GM18507 (cell line): ENCODE results near the gene PIGP.
A peak's percentile ranks its signal among the peaks of the same experiment; 100 is the strongest.
"Not testable (repeated sequence)": the region's sequence is repeated elsewhere in the genome, so short reads cannot be mapped to it uniquely, and the experiment has no call there.

Experiments used
- DNase-seq: peaks from one replicate; pipeline ENCODE4 v3.0.0; 2011; ENCODE audit warnings: low read depth; ENCODE audit not compliant: insufficient read length; ENCODE audit errors: extremely low spot score
- FAIRE-seq: peaks from 2 replicates; lab custom pipeline; 2011; peaks lifted over from hg19 to GRCh38; lab: Jason Lieb, UNC

Gene PIGP

GRCh38 chr21:37049741-37050140 lies 23.1 kb downstream of the PIGP start:
- DNase-seq, result not testable (repeated sequence)

GRCh38 chr21:37047079-37047478 lies 25.8 kb downstream of the PIGP start:
- DNase-seq, result no peak
- FAIRE-seq, result no peak

More at GRCh38 chr21:37049741-37050140, 23.1 kb downstream of the PIGP start:
- not testable (repeated sequence) for FAIRE-seq

GRCh38 chr21:37045556-37045955 lies 27.3 kb downstream of the PIGP start:
- FAIRE-seq (no peak), DNase-seq (no peak)

DNA sequence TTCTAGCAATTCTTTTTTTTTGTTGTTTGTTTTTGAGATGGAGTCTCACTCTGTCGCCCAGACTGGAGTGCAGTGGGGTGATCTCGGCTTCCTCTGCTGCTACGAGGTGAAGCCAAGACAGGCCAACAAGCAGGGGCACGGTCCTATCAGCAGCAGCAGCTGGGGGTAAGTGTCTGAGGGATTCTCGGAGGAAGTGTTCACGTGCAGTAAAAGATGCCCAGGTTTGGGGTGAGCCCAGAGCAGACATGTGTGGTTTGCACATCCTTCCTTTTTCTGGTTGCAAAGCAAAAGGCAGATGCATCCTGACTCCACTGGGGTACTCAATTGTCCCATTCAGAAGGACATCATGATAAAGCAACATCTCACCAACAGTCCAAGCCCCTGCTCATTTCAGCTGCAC lies 27.7 kb downstream of the PIGP start:
- DNase-seq (no peak), FAIRE-seq (peak; percentile 52)

DNA sequence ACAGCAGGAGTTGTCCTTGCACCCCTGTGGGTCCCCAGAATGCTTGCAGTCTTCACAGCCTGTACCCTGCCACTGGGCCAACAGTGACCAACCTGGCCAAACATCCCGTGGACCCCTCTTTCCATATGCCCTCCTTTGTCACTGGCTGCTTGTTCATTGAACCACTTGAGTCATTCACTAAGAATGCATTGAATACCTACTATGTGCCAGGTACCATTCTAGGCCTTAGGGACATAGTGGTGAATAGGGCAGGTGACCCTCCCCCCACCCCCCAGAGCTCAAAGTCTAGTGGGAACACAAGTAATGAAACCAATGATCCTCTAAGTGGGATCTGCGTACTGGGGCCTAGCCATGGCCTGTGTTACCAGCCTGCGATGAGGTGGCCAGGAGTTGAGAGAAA lies 28.2 kb downstream of the PIGP start:
- FAIRE-seq (no peak), DNase-seq (no peak)

- FAIRE-seq, result no peak
- no peak for DNase-seq
Measured at GRCh38 chr21:37043818-37044217, 29.1 kb downstream of the PIGP start.

- DNase-seq, result no peak
- no peak for FAIRE-seq
Measured at GRCh38 chr21:37041706-37042271, 31.1 kb downstream of the PIGP start.

DNA sequence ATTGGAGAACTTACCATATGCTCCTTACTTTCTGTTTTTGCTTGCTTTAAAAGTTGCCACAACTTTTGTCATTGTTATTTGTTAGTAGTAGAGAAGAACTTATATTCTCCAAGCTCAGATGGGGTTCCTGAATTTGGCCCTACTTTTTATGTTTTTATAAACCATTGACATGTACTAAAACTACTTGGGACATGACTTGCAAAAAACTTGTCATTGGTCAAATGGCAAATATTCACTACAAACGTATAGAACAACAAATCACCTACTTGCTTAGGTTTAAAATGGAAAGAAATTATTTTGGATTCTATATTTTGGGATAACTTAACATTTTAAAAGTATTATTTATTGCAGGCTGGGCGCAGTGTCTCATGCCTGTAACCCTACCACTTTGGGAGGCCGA lies 32.7 kb downstream of the PIGP start:
- DNase-seq (no peak), FAIRE-seq (no peak)

- no peak for FAIRE-seq
- DNase-seq, result no peak
Measured at GRCh38 chr21:37039411-37040075, 33.3 kb downstream of the PIGP start.

- FAIRE-seq, result no peak
- no peak for DNase-seq
Measured at GRCh38 chr21:37036177-37036576, 36.7 kb downstream of the PIGP start.

- FAIRE-seq, DNase-seq: not testable (repeated sequence)
Measured at GRCh38 chr21:37034394-37034793, 38.5 kb downstream of the PIGP start.

DNA sequence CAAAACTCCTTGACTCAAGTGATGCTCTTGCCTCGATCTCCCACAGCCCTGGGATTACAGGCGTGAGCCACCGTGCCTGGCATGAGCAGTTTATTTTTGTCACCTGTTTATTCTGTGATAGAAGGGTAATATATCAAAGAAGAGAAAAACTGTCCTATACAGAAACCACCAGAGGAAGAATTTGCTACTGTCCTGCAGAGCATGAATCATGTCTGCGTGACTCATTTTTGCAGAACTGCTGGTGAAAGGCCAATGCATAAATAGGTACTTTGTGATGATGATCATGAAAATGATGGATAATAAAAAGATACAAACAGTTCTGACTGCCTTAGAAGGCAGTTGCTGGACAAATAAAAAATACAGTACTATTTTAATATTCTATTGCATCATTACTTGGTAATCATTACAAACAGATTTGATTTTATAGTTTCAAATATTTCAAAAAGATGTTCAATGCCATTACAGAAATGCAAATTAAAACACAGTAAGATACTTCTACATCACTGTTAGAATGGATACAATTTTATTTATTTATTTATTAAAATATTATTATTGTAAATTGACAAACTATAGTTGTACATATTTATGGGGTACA lies 39.9 kb downstream of the PIGP start:
- no peak for FAIRE-seq
- no peak for DNase-seq

DNA sequence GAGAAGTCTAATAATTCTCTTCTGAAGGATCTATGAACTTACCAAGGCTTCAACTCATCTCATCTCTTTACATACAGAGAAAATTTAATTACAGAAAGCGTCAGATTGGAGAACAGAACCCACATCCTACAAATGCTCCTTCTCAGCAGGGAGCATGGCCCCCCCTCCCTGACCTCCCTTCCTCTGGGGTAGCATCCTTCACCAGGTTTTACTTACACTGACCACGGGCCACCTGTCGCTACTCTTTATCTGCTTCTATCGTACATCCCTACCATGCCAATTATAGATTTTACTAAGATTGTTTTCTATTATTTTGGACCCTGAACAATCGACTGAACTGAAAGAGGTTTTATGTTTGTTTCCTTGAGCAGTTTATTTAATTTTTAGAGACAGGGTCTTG lies 40.6 kb downstream of the PIGP start:
- no peak for DNase-seq
- FAIRE-seq, result no peak

GRCh38 chr21:37030864-37031263 lies 42.0 kb downstream of the PIGP start:
- DNase-seq (no peak), FAIRE-seq (no peak)

DNA sequence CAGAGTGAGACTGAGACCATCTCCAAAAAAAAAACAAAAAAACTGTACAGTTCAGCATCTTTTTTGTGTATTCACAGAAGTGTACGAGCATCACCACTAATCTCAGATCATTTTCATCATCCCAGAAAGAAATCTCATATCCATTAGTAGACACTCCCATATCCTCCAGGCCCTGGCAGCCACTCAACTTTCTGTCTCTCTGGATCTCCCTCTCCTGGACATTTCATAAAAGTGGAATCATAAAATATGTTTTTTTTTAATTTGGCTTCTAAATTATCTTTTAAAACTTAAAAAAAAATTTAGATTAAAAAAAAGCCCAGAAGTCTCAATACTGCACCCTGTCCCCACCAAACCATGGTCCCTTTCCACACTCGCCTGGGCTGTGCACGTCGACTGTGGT lies 44.3 kb downstream of the PIGP start:
- no peak for FAIRE-seq
- no peak for DNase-seq

GRCh38 chr21:37026499-37026898 lies 46.4 kb downstream of the PIGP start:
- DNase-seq, result no peak
- no peak for FAIRE-seq

DNA sequence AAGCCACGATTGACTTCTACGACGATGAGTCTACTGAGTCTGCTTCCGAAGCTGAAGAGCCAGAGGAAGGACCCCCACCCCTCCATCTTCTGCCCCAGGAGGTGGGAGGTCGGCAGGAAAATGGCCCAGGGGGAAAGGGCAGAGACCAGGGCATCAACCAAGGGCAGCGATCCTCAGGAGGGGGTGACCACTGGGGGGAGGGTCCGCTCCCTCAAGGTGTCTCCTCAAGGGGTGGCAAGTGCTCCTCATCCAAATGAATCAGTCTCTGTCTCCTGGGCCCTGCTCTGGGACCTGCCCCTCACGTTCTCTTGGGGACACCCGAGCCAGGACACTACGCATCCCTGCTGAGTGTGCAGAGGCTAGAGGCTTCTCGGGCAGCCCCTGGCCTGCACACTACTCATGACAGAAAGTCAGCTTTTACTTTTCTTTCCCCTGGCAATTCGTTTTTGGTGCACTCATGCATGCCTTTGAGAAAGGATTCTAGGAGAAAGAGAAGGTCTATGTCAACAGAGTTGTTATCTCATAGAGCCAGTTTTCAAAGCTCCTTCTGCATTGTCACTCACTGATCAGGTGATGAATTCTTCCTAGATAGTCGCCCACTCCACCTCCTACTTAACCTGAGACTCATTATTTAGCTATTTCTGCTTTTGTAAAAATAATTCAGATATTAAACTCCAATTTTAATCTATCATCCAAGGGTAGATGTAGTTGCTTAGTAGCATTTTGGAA lies 54.8 kb downstream of the PIGP start:
- DNase-seq (no peak), FAIRE-seq (no peak)
